Parathyroid adenoma (tissue), 2 donors: Measurements from ENCODE around the gene ARHGEF11.

Source experiments
- H2AFZ ChIP-seq: fragments of 300-600 bp; sonication (generic); one replicate; pipeline ENCODE4 v1.7.0; 2017; ENCODE audit warnings: antibody characterized with exemption, mild to moderate bottlenecking
- H3K27ac ChIP-seq: fragments of 300-600 bp; sonication (generic); one replicate; pipeline ENCODE4 v1.7.0; 2017
- H3K27me3 ChIP-seq: fragments of 300-600 bp; sonication (generic); one replicate; pipeline ENCODE4 v1.7.0; 2017; ENCODE audit warnings: low read length; ENCODE audit not compliant: control insufficient read depth, insufficient read depth
- H3K36me3 ChIP-seq: fragments of 300-600 bp; sonication (generic); one replicate; pipeline ENCODE4 v1.7.0; 2017; ENCODE audit warnings: low read length; ENCODE audit not compliant: control insufficient read depth, insufficient read depth
- H3K4me1 ChIP-seq: fragments of 300-600 bp; sonication (generic); one replicate; pipeline ENCODE4 v1.7.0; 2017; ENCODE audit warnings: control low read depth
- H3K4me2 ChIP-seq: fragments of 300-600 bp; sonication (generic); one replicate; pipeline ENCODE4 v1.7.0; 2017; ENCODE audit warnings: low read length
- H3K4me3 ChIP-seq: fragments of 300-600 bp; sonication (generic); one replicate; pipeline ENCODE4 v1.7.0; 2017; ENCODE audit warnings: low read depth, low read length
- H3K79me2 ChIP-seq: fragments of 300-600 bp; sonication (generic); one replicate; pipeline ENCODE4 v1.7.0; 2017; ENCODE audit warnings: control low read depth
- H3K9ac ChIP-seq: fragments of 300-600 bp; sonication (generic); one replicate; pipeline ENCODE4 v1.7.0; 2017; ENCODE audit warnings: mild to moderate bottlenecking
- H3K9me3 ChIP-seq: fragments of 300-600 bp; sonication (generic); one replicate; pipeline ENCODE4 v1.7.0; 2017; ENCODE audit warnings: low read length; ENCODE audit not compliant: control insufficient read depth
- CTCF ChIP-seq: fragments of 300-600 bp; sonication (generic); IDR thresholded peaks from one replicate; pipeline ENCODE4 v1.7.0; 2017; ENCODE audit warnings: antibody characterized with exemption, mild to moderate bottlenecking
- donor health status: primary hyperparathyroidism.

Gene ARHGEF11

DNA sequence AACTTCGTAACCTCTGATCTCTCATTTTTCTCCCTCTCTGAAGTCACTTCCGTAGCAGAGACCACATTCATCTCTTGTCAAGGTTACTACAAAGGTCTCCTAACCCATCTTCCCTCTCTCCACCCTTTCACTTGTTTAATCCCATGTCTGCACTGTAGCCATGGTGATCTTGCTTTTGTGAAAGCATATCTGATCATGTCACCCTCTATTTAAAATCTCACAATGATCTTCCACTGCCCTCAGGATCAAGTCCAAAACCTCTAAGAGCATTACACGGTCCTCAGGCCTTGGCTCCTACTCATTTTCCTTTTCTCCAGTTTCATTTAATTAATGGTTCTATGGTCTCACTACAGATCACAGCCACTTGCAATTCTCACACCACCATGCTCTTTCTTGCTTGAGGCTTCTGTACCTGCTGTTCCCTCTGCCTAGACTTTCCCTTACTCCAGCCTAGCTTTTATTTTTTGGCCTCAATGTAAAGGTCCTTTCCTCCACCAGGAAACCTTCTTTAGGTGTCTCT is 12.1 kb downstream of the ARHGEF11 start:
- Histone ChIP-seq H2AFZ (no peak overlapping the region), H3K4me2 (no peak overlapping the region), H3K4me3 (no peak overlapping the region), H3K27ac (no peak overlapping the region), H3K4me1 (peaks cover 10% of the 10 kb centered on the region), H3K9me3 (no peaks in the 10 kb centered on the region), H3K27me3 (no peaks in the 10 kb centered on the region), H3K9ac (no peak overlapping the region), H3K79me2 (peaks cover 23% of the 10 kb centered on the region), H3K36me3 (no peaks in the 10 kb centered on the region)
- TF ChIP-seq CTCF, result no peak

DNA sequence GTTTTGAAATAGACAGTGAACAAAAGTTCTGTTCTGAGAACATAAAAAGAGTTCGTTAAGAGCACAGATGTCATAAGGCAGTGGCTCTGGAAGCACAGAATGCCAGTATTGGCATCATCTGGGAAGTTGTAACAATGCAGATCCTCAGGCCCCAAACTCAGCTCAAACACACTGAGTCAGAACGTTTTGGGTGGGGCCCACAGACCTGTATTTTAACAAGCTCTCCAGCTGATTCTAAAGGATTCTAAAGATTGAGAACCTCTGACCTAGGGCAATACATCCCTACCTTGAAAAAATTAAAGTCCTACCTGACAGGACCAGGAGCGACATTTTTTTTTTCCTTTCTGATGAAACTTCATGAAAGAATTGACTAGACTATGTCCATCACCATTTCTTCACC is 13.2 kb downstream of the ARHGEF11 start:
- Histone ChIP-seq H3K79me2 (peaks cover 19% of the 10 kb centered on the region), H3K27ac (no peak overlapping the region), H3K4me2 (no peak overlapping the region), H3K27me3 (no peaks in the 10 kb centered on the region), H3K9me3 (no peaks in the 10 kb centered on the region), H3K4me3 (no peak overlapping the region), H2AFZ (no peak overlapping the region), H3K4me1 (peaks cover 6% of the 10 kb centered on the region), H3K36me3 (no peaks in the 10 kb centered on the region), H3K9ac (no peak overlapping the region)
- TF ChIP-seq CTCF, result no peak

DNA sequence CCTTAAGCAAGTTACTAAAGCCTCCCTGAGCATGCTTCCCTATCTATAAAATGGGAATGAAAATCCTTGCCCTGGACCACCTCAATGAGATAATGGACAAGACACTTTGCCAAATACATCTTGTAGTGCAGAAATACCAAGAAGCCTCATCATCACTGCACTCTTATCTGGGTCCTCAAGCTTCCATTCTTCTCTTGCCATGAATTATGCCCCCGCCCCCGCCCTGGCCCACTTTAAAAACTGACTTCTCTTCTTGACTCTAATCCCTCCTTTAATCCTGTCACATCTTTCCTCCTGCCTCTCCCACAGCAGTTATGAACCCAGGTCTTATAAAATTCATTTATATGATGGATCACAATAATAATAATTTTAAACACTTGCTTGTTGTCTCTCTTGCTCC is 14.8 kb downstream of the ARHGEF11 start:
- H3K9ac ChIP-seq, result no peak overlapping the region
- no peak overlapping the region for H2AFZ ChIP-seq
- no peak overlapping the region for H3K4me2 ChIP-seq
- H3K27ac ChIP-seq, result no peak overlapping the region
- H3K36me3 ChIP-seq, result no peaks in the 10 kb centered on the region
- peaks cover 15% of the 10 kb centered on the region for H3K79me2 ChIP-seq
- no peak for TF ChIP-seq CTCF
- H3K4me3 ChIP-seq, result no peak overlapping the region
- H3K9me3 ChIP-seq, result no peaks in the 10 kb centered on the region
- peaks cover 15% of the 10 kb centered on the region for H3K4me1 ChIP-seq
- H3K27me3 ChIP-seq, result no peaks in the 10 kb centered on the region

GRCh38 chr1:157028674-157029073 is 16.9 kb downstream of the ARHGEF11 start:
- H2AFZ ChIP-seq, result no peak overlapping the region
- H3K4me3 ChIP-seq, result no peak overlapping the region
- peaks cover 15% of the 10 kb centered on the region for H3K79me2 ChIP-seq
- H3K9ac ChIP-seq, result no peak overlapping the region
- no peak overlapping the region for H3K27ac ChIP-seq
- H3K4me1 ChIP-seq, result peaks cover 19% of the 10 kb centered on the region
- H3K27me3 ChIP-seq, result no peaks in the 10 kb centered on the region
- no peak overlapping the region for H3K4me2 ChIP-seq
- no peak for TF ChIP-seq CTCF
- no peaks in the 10 kb centered on the region for H3K9me3 ChIP-seq
- no peaks in the 10 kb centered on the region for H3K36me3 ChIP-seq

DNA sequence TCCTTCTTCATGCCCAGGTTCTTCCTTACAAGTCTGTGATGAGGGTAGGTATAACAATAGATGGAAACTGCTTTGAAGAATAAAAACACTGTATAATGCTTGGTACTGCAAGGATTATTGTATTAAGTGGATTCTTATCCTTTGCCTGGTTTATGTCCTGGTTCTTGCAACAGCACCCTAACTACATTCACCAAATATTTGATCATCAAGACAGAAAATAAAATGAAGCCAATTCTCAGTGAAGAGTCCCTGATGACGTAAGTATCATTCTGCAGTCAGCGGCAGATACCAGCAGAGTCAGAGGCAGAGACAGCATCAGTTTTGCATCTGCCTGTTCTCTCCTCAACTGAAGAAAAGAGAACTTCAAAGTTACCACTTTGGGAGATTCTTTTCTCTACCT is 19.7 kb downstream of the ARHGEF11 start:
- Histone ChIP-seq H3K27me3 (no peaks in the 10 kb centered on the region), H3K4me1 (peaks cover 16% of the 10 kb centered on the region), H3K4me2 (peak overlapping the region; percentile 11), H3K27ac (peak overlapping the region; percentile 61), H3K36me3 (no peaks in the 10 kb centered on the region), H2AFZ (no peak overlapping the region), H3K79me2 (peaks cover 8% of the 10 kb centered on the region), H3K9me3 (no peaks in the 10 kb centered on the region), H3K4me3 (no peak overlapping the region), H3K9ac (no peak overlapping the region)
- TF ChIP-seq CTCF, result no peak
